Fibroblast of gingiva (primary cell): ENCODE measurements around the gene QRFP.

ENCODE experiments used
- DNase-seq: peaks from one replicate; pipeline ENCODE4 v3.0.0-alpha.2; 2011; ENCODE audit warnings: low read depth

The QRFP gene

GRCh38 chr9:130904070-130905044 is 7.7 kb upstream of the QRFP start:
- DNase-seq = no peak

GRCh38 chr9:130903194-130904069 is 6.8 kb upstream of the QRFP start:
- DNase-seq = no peak

- DNase-seq = no peak
These were observed 5.9 kb upstream of the QRFP start for GRCh38 chr9:130902204-130903185.

GRCh38 chr9:130901498-130902203 is 5.0 kb upstream of the QRFP start:
- DNase-seq = no peak

GRCh38 chr9:130900701-130901497 is 4.3 kb upstream of the QRFP start:
- no peak for DNase-seq

- no peak for DNase-seq
These were observed 2.6 kb upstream of the QRFP start for GRCh38 chr9:130899051-130899748.

GRCh38 chr9:130898552-130898852 is 1.9 kb upstream of the QRFP start:
- no peak for DNase-seq

- no peak for DNase-seq
These were observed 1.4 kb upstream of the QRFP start for GRCh38 chr9:130897848-130898551.

- no peak for DNase-seq
These were observed 616 bp upstream of the QRFP start for GRCh38 chr9:130897105-130897751.

- no peak for DNase-seq
These were observed 955 bp downstream of the QRFP start for GRCh38 chr9:130895481-130896232.

GRCh38 chr9:130895038-130895437 is 1.6 kb downstream of the QRFP start:
- DNase-seq = no peak

GRCh38 chr9:130894546-130894945 is 2.1 kb downstream of the QRFP start:
- DNase-seq = no peak

GRCh38 chr9:130893341-130894101 is 3.1 kb downstream of the QRFP start:
- no peak for DNase-seq

- DNase-seq = no peak
These were observed 3.9 kb downstream of the QRFP start for GRCh38 chr9:130892477-130893304.

GRCh38 chr9:130891688-130892476 is 4.7 kb downstream of the QRFP start:
- no peak for DNase-seq
